C4-2B (cell line): ENCODE measurements around the gene CD47.

Experiments
- H3K27ac ChIP-seq: fragments of 450-650 bp; 2 replicates; pipeline ENCODE4 v1.5.1; 2017
- CTCF ChIP-seq: fragments of 450-650 bp; conservative IDR thresholded peaks from 2 replicates; pipeline ENCODE4 v1.5.1; 2017; ENCODE audit warnings: mild to moderate bottlenecking
- ZFX ChIP-seq: fragments of 450-650 bp; IDR thresholded peaks from 2 replicates; pipeline ENCODE4 v1.6.1; 2017

CD47 gene

DNA sequence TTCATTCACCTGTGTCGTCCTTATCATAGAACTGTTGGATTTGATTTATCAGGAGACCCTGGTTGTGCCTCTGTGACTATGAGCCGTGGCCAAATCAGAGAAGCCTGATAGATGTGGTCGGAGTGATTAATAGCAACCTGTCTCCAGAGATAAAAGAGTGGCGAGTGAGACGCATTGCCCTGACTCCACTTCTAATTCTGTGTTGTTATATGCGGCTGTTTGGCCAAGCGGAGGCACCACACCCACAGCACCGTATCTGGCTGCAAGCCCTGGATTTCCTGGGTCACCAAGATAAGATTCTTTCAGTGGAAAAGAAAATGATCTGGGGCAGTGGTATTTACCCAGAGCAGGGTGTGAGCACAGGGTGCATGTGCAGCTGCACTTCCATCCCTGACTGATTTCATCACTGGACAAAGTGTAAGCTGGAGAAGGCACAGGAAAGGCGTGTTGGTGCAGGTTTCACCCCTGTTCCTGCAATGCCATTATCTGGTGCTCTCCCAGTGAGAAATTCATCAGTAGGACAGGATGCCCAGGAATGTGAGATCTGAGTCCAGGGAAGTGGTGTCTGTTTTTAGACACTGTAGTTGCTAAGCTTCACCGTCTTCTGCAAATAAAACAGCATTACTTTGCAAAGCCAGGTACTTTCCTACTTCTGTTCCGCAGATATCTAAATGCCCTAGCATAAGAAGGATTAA is 84.6 kb downstream of the CD47 start:
- H3K27ac ChIP-seq: no peak overlapping the region
- TF ChIP-seq ZFX (no peak), CTCF (no peak)

- TF ChIP-seq CTCF (no peak), ZFX (no peak)
- no peak overlapping the region for H3K27ac ChIP-seq
These were observed 86.2 kb downstream of the CD47 start for GRCh38 chr3:108004647-108005046.

DNA sequence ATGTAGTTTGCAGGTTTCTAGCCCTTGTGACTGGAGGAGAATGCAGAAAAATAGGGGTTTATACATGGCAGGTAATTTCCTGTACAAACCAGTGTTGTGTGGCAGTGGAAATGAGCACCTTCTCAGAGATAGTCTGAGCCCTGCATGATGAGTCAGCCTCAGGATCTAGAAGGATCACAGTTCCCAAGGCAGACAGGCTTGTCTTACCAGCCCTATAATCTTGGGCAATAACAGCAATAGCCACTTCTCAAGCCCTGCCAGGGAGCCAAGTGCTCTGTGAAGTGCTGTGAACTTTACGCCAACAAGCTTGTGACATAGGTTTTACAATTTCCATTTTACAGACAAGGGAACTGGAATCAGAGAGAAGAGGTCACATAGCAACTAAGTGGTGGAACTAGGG is 89.4 kb downstream of the CD47 start:
- TF ChIP-seq ZFX (no peak), CTCF (no peak)
- no peak overlapping the region for H3K27ac ChIP-seq

GRCh38 chr3:107999215-107999775 is 91.5 kb downstream of the CD47 start:
- TF ChIP-seq ZFX: no peak
- no peak for TF ChIP-seq CTCF
- no peak overlapping the region for H3K27ac ChIP-seq

DNA sequence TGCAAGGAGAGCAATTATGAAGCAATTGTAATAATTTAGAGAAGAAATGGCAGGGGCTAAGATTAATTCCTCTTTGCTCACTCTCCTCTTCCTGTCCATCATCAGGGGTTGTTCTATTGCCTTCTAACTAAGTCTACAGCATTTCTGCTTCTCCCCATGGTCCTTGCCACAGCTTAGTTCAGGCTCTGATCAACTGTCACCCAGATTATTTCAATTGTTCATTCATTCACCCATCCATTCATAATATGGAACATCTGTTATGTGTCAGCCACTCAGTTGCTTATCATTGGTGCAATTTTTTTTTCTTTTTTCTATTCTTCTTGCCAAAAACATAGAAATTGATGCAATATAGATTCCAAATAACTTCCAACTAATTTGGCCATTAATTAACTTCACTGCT is 93.2 kb downstream of the CD47 start:
- TF ChIP-seq ZFX (no peak), CTCF (no peak)
- H3K27ac ChIP-seq: no peak overlapping the region

GRCh38 chr3:107995823-107996222 is 95.0 kb downstream of the CD47 start:
- TF ChIP-seq ZFX (no peak), CTCF (no peak)
- H3K27ac ChIP-seq: no peak overlapping the region

GRCh38 chr3:107994956-107995715 is 95.7 kb downstream of the CD47 start:
- no peak for TF ChIP-seq ZFX
- TF ChIP-seq CTCF: no peak

More at GRCh38 chr3:107994956-107995715, 95.7 kb downstream of the CD47 start:
- no peak overlapping the region for H3K27ac ChIP-seq
